ENCODE measurements around the gene DDX49.

DDX49 gene

DNA sequence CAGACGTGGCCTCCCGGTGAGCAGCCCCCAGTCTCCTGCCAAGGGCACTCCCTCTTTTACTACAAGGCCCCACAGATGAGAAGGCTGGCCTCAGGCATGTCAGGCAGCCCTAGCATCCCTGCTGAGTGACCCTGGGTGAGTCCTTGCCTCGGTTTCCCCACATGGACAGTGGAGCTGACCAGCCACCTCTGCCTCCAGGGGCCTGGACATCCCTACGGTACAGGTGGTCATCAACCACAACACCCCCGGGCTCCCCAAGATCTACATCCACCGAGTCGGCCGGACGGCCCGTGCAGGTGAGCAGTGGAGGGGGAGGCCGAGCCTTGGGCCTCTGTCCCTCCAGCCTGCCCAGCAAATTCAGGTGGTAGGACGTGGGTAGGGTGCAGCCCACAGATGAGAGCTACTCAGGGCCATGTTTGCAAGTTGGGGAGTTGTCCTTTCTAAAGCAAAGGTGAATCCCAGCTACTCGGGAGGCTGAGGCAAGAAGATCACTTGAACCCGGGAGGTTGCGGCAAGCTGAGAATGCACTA is 5.2 kb downstream of the DDX49 start:
- TF ChIP-seq, protein P1, sequence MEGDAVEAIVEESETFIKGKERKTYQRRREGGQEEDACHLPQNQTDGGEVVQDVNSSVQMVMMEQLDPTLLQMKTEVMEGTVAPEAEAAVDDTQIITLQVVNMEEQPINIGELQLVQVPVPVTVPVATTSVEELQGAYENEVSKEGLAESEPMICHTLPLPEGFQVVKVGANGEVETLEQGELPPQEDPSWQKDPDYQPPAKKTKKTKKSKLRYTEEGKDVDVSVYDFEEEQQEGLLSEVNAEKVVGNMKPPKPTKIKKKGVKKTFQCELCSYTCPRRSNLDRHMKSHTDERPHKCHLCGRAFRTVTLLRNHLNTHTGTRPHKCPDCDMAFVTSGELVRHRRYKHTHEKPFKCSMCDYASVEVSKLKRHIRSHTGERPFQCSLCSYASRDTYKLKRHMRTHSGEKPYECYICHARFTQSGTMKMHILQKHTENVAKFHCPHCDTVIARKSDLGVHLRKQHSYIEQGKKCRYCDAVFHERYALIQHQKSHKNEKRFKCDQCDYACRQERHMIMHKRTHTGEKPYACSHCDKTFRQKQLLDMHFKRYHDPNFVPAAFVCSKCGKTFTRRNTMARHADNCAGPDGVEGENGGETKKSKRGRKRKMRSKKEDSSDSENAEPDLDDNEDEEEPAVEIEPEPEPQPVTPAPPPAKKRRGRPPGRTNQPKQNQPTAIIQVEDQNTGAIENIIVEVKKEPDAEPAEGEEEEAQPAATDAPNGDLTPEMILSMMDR (IDR thresholded peaks at IDR 0.05): no peak
- H3K27ac ChIP-seq: no peak overlapping the region
- H3K4me1 ChIP-seq (ENCODE audit: control insufficient read depth in 1 of 2, insufficient read depth in 1 of 2, low read depth in 1 of 2, low read length in 1 of 2): peaks cover 9% of the 10 kb centered on the region in 2 experiments
- peaks cover 75% of the 10 kb centered on the region for H3K36me3 ChIP-seq
- H3K9me3 ChIP-seq: no peaks in the 10 kb centered on the region
- no peaks in the 10 kb centered on the region for H3K27me3 ChIP-seq
- no peak overlapping the region for H3K4me3 ChIP-seq (ENCODE audit: low read depth in 1 of 2, low read length in 1 of 2)

DNA sequence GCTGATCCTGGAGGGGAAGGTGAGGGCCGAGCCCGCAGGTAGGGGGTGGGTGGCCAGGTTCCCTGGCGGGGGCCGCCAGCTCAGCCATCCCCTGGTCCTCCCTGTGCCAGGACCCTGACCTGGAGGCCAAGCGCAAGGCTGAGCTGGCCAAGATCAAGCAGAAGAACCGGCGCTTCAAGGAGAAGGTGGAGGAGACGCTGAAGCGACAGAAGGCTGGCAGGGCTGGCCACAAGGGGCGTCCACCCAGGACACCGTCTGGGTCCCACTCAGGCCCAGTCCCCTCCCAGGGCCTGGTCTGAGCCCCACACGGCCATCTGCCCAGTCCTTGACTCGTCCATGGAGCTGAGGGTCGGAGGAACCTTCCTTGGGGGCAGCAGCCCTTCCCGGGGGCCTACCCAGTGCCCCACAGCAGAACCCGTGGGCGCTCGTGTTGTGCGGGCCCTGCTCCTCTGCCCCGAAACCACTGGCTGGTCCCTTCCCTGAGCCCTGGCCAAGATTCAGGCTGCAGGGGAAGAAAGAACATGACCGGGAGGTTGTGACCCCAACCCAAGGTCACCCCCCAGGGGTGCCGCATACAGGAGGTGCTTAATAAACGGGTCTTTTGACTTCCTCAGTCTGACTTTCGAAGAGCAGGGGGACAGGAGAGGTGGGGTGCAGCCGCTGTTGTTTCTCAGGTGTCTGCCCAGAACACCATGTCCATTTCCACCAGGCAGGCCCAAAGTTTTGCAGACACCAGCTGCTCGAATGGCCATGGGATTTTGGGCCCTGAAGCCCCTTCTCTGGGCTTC is 8.7 kb downstream of the DDX49 start:
- no peak overlapping the region for H3K27ac ChIP-seq
- H3K9me3 ChIP-seq: no peaks in the 10 kb centered on the region
- peaks cover 8 to 14% of the 10 kb centered on the region in 2 experiments for H3K4me1 ChIP-seq (ENCODE audit: control insufficient read depth in 1 of 2, insufficient read depth in 1 of 2, low read depth in 1 of 2, low read length in 1 of 2)
- H3K27me3 ChIP-seq: no peaks in the 10 kb centered on the region
- peaks cover 79% of the 10 kb centered on the region for H3K36me3 ChIP-seq
- TF ChIP-seq, protein P1 (IDR thresholded peaks at IDR 0.05): no peak
- no peak overlapping the region for H3K4me3 ChIP-seq (ENCODE audit: low read depth in 1 of 2, low read length in 1 of 2)

DNA sequence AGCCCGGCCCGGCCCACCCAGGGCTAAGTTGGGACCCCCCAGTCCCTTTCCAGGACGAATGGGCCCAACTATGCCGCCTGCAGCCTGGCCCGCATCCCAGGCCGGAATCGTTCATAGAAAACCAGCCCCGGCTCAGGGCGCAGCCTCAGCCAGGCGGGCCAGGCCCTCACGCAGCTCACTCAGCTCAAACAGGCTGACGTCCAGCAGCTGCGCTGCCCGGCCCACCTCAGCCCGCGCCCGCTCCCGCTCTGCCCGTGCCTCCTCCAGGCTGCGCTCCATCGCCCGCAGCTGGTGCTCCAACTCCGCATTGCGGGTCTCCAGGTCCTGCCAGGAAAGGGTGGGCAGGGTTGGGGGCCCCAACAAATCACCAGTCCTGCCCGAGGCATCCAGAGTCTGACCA is 9.8 kb downstream of the DDX49 start:
- Histone ChIP-seq H3K27ac (no peak overlapping the region), H3K4me1 (ENCODE audit: control insufficient read depth in 1 of 2, insufficient read depth in 1 of 2, low read depth in 1 of 2, low read length in 1 of 2) (peaks cover 8 to 15% of the 10 kb centered on the region in 2 experiments), H3K4me3 (ENCODE audit: low read depth in 1 of 2, low read length in 1 of 2) (no peak overlapping the region), H3K27me3 (no peaks in the 10 kb centered on the region), H3K9me3 (no peaks in the 10 kb centered on the region), H3K36me3 (peaks cover 82% of the 10 kb centered on the region)
- TF ChIP-seq, protein P1 (IDR thresholded peaks at IDR 0.05): no peak

DNA sequence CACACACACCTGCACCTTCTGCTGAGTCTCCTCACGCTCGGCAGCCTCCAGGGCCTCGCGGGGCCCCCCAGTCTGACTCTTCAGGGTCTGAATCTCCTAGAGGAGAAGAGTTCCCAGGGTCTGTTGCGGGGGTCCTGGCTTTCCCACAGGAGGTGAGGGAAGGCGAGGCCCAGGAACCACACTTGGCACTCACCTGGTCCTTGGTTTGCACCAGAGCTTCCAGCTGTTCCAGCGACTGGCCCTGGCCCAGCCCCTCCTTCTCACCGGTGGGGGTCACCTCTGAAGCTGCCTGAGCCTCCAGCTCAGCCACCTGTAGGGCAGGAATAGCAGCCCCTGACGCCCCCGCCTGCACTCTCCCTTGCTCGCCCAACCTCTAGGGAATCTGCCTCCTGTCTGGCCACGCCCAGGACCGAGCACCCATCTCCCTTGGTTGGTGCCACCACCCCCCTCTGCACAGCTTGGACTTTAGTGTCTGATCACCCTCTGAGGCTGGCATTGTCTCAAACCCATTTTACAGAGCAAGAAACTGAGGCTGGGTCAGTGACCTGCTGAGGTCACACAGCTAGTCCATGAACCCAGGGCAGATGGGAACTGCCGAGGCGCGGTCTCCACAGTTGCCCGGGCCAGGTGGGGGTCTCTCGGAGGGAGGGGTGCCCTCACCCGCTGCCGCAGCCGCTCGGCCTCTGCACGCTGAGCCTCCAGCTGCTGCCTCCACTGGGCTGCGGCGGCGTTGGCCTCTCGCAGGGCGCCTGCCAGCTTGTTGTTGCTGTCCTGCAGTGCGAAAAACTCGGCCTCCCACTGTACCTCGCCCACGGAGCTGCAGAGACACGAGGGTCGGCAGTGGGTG is 12.0 kb downstream of the DDX49 start:
- Histone ChIP-seq H3K36me3 (peaks cover 72% of the 10 kb centered on the region), H3K4me1 (ENCODE audit: control insufficient read depth in 1 of 2, insufficient read depth in 1 of 2, low read depth in 1 of 2, low read length in 1 of 2) (peaks cover 8 to 15% of the 10 kb centered on the region in 2 experiments), H3K27me3 (no peaks in the 10 kb centered on the region), H3K4me3 (ENCODE audit: low read depth in 1 of 2, low read length in 1 of 2) (peak overlapping the region in 1 of 2 experiments; percentile 58), H3K9me3 (no peaks in the 10 kb centered on the region), H3K27ac (no peak overlapping the region)
- TF ChIP-seq, protein P1 (IDR thresholded peaks at IDR 0.05): no peak

DNA sequence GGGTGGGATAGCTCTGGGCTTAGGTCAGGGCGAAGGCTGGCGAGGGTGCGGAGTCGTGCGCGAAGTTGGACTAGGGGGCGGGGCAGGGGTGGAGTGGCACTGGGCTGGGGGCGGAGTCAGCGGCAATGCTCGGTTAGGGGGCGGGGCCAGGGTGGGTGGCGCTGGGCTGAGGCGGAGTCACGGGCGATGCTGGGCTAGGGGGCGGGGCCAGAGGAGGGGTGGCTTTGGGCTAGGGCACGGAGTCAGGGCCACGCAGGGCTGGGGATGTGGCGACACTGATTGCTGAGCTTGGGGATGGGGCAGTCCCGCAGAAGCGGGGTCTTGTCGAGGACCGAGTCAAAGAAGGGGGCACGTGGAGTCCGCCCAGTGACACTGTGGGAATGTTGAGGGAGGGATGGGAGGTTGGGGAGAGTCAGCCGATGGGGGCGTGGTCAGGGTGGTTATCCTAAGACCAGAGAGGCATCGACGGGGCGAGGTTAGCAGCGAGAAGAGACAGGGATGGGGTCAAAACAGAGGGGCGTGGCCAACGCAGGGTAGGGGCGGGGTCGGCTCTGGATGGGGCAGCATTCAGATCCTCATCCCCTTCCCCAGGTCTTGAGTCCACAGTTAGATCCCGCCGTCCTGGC is 12.8 kb downstream of the DDX49 start:
- H3K9me3 ChIP-seq: no peaks in the 10 kb centered on the region
- peaks cover 69% of the 10 kb centered on the region for H3K36me3 ChIP-seq
- TF ChIP-seq, protein P1 (IDR thresholded peaks at IDR 0.05): peak; percentile 18
- H3K4me1 ChIP-seq (ENCODE audit: control insufficient read depth in 1 of 2, insufficient read depth in 1 of 2, low read depth in 1 of 2, low read length in 1 of 2): peaks cover 8 to 15% of the 10 kb centered on the region in 2 experiments
- no peak overlapping the region for H3K27ac ChIP-seq
- H3K4me3 ChIP-seq (ENCODE audit: low read depth in 1 of 2, low read length in 1 of 2): peak overlapping the region; percentile 53 to 58
- H3K27me3 ChIP-seq: no peaks in the 10 kb centered on the region

All from neutrophil (primary cell).